GM18861 (cell line): ENCODE measurements around the gene EEF2KMT.
"Not testable (repeated sequence)": the region's sequence is repeated elsewhere in the genome, so short reads cannot be mapped to it uniquely, and the experiment has no call there.

Experiments used
- ATAC-seq: cut with Tn5 transposase; IDR thresholded peaks from one replicate; pipeline ENCODE4 v1.9.1; 2021; ENCODE audit not compliant: unreplicated experiment

EEF2KMT gene

DNA sequence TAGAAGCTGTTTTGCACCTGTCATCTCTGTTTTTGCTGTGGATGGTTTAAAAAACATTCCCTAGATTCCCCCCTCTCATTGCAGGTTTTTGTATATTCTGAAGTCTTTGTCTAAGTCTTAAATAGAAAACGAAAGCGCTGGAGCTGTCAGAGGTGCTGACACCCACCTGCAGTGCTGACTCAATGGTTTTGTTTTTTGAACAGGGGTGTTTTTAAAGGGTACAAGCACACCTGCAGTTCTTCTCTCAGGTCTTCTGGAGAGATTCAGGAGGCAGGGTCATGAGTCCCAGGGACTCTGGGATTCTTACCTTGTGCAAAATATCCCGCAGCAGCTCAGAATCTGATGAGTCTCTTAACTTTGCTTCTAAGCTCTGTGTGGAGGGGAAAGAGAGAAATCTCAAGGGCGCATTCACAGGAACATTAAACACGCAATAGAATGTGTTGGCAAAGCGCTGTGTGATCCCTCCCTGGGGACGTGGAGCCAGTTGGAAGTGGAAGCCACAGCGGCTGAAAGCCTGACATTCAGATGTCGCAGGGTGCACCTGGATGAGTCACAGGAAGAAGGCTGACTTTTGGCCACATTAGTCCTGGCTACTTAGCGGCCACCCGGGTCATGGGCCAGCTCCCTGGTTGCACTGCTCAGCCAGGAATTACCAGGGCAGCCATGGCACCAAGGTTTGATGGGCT lies 2.3 kb downstream of the EEF2KMT start:
- ATAC-seq, result not testable (repeated sequence)

- ATAC-seq, result not testable (repeated sequence)
These were observed 3.8 kb downstream of the EEF2KMT start for GRCh38 chr16:5093746-5094145.

GRCh38 chr16:5093081-5093480 lies 4.5 kb downstream of the EEF2KMT start:
- not testable (repeated sequence) for ATAC-seq

DNA sequence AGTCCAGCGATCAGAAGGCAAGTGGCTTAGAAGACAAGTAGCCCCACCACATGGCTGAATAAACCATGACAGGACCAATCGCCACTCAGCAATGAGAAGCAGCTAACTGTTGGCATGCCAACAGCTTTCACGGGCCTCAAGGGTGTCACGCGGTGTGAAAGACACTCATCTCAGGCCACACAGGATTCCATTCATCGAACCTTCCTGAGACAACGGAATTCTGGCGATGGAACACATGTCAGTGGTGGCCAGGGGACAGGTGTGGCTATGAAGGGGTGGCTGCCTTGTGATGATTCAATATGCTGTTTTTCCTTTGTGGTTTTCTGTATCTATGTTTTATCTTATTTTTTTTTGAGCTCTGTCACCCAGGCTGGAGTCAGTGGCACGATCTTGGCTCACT lies 7.0 kb downstream of the EEF2KMT start:
- not testable (repeated sequence) for ATAC-seq

DNA sequence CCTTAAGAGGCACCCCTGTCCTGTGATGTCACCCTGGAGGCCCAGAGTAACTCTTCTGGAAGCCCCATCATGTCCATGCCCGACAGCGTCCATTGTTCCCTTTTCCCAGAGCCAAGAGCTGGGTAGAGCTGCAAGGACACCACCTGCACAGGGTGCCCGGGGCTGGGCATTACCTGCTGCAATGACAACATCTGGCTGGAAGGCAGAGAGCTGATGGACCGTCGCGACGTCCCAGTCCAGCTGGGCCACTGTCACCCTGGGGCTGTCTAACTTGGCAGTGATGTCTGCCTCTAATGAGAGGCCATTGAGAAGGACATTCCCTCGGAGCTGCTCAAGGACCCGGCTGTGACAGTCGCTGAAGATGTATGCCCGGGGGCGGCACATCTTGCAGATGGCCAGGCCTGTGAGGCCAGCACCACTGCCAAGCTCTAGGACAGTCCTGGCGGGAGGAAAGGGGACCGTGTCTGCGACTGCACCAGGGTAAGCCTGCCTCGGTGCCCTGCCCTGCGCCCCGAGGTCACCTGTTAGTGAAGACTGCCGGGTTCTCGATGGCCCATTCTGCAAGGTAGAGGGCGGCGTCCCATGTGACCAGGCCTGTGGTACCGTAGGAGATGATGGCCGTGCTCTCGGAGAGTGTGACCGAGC lies 7.6 kb downstream of the EEF2KMT start:
- ATAC-seq, result not testable (repeated sequence)

GRCh38 chr16:5088936-5089335 lies 8.7 kb downstream of the EEF2KMT start:
- not testable (repeated sequence) for ATAC-seq

DNA sequence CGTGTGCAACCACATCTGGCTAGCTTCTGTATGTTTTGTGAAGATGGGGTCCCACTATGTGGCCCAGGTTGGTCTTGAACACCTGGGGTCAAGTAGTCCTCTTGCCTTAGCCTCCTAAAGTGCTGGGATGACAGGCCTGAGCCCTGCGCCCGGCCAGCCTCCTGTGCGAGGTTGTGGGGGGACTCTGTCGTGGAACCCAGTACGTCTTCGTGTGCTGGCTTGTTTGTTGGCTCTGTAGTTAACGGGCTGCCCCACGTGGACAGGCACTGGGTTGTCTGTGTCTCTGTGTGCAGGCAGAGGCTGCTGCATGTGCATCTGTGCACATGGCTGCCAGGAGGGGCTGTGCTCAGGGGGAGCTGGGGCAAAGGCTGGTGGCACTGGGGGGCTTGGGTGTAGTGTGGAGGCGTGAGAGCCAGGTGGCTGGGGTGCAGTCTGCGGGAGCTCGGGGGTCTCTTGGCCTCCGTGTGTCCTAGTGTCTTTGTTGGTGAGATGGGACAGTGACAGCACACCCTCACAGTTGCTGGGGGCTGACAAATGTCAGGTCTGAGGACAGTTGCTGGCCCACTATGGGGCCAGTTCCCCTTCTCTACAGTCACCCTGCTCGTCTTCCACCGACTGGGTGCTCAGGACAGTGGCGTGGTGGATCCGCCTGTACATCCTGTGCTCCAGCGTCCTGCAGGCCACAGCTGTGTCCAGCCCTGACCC lies 9.4 kb downstream of the EEF2KMT start:
- not testable (repeated sequence) for ATAC-seq

GRCh38 chr16:5085716-5086115 lies 11.9 kb downstream of the EEF2KMT start:
- not testable (repeated sequence) for ATAC-seq

- not testable (repeated sequence) for ATAC-seq
These were observed 12.8 kb downstream of the EEF2KMT start for GRCh38 chr16:5084802-5085201.

GRCh38 chr16:5084099-5084731 lies 13.4 kb downstream of the EEF2KMT start:
- not testable (repeated sequence) for ATAC-seq

- ATAC-seq, result not testable (repeated sequence)
These were observed 13.9 kb downstream of the EEF2KMT start for GRCh38 chr16:5083646-5084045.

- not testable (repeated sequence) for ATAC-seq
These were observed 16.6 kb downstream of the EEF2KMT start for GRCh38 chr16:5080996-5081395.

DNA sequence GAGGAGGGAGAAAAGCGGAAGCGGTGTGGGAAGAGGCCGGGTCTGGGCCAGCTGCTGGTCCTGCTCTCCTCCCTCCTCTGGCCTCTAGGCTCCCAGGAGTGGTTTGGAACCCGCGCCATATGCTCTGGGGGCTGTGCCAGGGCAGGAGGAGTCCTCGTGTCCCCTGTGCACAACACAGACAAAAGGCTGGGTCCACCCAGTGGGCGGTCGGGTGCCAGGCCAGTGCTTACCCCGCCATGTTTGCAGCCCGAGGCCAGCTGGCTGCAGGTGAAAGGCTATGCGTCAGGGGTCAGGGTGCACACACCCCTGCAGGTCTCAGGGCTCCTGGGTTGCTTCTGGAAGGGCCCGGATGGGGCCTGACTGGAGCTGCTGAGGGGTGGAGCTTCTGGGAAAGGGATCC lies 17.1 kb downstream of the EEF2KMT start:
- ATAC-seq, result not testable (repeated sequence)

GRCh38 chr16:5078626-5079025 lies 19.0 kb downstream of the EEF2KMT start:
- ATAC-seq, result no peak

DNA sequence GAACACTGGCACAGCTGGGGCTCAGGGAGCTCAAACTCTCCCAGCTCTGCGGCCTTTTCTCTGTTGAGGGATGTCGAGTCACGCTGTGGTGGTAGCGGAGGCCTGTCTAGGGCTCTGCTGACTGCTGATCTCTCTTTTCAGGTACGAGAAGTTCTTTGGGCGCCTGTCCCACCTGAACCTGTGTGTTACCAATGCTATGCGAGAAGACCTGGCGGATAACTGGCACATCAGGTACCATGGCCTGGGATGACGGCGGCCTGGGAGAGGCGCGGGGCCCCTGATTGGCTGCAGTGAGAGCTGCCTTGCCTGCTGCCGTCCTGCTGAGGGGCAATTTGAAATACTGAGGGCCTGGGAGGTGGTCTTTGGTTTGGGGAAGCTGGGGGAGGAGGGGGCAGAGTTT lies 20.3 kb downstream of the EEF2KMT start:
- ATAC-seq, result no peak

GRCh38 chr16:5075637-5076036 lies 22.0 kb downstream of the EEF2KMT start:
- no peak for ATAC-seq

GRCh38 chr16:5073771-5074170 lies 23.8 kb downstream of the EEF2KMT start:
- ATAC-seq, result not testable (repeated sequence)

DNA sequence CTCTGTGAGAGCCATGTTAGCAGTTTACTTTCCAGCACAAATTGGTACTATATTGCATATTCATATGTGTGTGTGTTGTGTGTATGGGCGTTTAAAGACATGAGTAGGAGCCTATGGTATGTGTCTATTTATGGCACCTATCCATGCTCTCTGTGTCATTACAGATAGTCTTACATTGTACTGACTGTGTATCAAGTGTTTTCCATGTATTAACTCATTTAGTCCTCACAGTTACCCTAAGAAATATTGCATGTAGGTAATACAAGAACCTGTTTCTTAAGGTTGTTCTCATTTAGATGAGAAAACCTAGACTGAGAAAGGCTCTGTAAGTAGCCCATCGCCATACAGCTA lies 24.3 kb downstream of the EEF2KMT start:
- ATAC-seq, result no peak

DNA sequence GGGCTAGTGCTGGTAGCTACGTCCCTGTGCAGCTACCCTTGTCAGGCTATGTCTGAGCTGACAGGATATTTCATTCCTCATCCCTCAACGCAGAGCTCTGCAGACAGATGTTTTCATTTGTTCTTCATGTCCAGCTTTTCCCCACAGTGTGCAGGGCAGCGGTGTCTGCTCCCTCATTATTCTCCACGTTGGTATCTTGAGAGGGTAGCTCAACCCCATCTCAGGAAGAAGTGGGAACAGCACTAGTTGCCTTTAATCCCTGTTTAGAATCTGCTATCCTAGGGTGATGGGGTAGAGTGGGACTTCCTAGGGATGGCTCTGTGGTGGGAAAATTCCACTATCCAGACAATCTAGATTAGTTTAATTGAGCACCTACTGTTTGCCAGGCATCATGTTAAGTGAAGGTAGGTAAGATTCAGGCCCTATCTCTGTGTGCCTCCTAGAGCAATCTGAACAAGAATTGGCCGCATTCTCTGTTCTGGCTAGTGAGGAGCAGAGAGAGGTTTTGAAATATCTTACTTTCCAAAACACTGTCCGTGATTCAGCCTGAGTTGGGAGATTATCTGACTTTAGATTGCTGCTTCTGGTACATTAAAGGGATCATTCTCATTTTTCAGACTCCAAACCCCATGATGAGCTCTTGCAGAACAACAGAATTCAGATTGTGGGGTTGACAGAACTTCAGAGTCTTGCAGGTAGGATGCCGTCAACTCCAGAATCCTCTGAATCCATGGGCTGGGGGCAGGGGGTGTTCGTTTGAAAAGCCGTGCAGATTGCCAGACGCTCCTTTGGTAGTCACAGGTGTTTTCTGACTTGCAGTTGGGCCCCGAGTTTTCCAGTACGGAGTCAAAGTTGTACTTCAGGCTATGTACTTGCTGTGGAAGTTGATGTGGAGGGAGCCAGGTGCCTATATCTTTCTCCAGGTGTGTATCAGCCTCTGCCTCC lies 25.0 kb downstream of the EEF2KMT start:
- no peak for ATAC-seq

DNA sequence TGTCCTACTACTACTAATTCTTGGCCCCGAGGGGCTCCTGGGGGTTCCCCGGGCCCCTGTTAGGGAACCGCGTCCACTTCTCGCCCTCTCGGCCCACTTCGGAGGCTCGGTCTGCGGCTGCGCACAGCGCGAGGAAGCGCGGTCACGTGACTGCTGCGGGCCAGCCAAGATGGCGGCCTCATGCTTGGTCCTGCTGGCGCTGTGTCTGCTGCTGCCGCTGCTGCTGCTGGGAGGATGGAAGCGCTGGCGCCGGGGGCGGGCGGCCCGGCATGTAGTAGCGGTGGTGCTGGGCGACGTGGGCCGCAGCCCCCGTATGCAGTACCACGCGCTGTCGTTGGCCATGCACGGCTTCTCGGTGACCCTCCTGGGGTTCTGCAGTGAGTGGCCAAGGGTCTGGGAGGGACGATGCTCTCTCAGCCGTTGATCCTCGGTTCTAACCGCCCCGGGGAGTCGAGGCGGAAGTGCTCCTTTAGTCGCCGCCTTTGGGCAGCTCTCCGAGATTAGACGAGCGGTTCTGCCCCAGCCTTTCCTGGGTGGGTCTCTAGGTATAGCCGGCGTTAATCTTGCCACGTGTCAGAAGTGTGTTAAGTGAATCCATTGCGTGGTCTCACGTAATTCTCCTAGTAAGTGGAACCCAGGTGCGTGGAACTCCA lies 25.8 kb downstream of the EEF2KMT start, which contains the start of gene ALG1:
ALG1 (plus strand) TSS at position 163 of the 653 bp plus-strand sequence; CDS start at position 170, 7 bp downstream.
- ATAC-seq, result peak; percentile 83
